Parathyroid adenoma (tissue), 2 donors: ENCODE results near the gene PEPD.

Experiments
- H2AFZ ChIP-seq: fragments of 300-600 bp; sonication (generic); one replicate; pipeline ENCODE4 v1.7.0; 2017; ENCODE audit warnings: antibody characterized with exemption, mild to moderate bottlenecking
- H3K27ac ChIP-seq: fragments of 300-600 bp; sonication (generic); one replicate; pipeline ENCODE4 v1.7.0; 2017
- H3K27me3 ChIP-seq: fragments of 300-600 bp; sonication (generic); one replicate; pipeline ENCODE4 v1.7.0; 2017; ENCODE audit warnings: low read length; ENCODE audit not compliant: control insufficient read depth, insufficient read depth
- H3K36me3 ChIP-seq: fragments of 300-600 bp; sonication (generic); one replicate; pipeline ENCODE4 v1.7.0; 2017; ENCODE audit warnings: low read length; ENCODE audit not compliant: control insufficient read depth, insufficient read depth
- H3K4me1 ChIP-seq: fragments of 300-600 bp; sonication (generic); one replicate; pipeline ENCODE4 v1.7.0; 2017; ENCODE audit warnings: control low read depth
- H3K4me2 ChIP-seq: fragments of 300-600 bp; sonication (generic); one replicate; pipeline ENCODE4 v1.7.0; 2017; ENCODE audit warnings: low read length
- H3K4me3 ChIP-seq: fragments of 300-600 bp; sonication (generic); one replicate; pipeline ENCODE4 v1.7.0; 2017; ENCODE audit warnings: low read depth, low read length
- H3K79me2 ChIP-seq: fragments of 300-600 bp; sonication (generic); one replicate; pipeline ENCODE4 v1.7.0; 2017; ENCODE audit warnings: control low read depth
- H3K9ac ChIP-seq: fragments of 300-600 bp; sonication (generic); one replicate; pipeline ENCODE4 v1.7.0; 2017; ENCODE audit warnings: mild to moderate bottlenecking
- H3K9me3 ChIP-seq: fragments of 300-600 bp; sonication (generic); one replicate; pipeline ENCODE4 v1.7.0; 2017; ENCODE audit warnings: low read length; ENCODE audit not compliant: control insufficient read depth
- CTCF ChIP-seq: fragments of 300-600 bp; sonication (generic); IDR thresholded peaks from one replicate; pipeline ENCODE4 v1.7.0; 2017; ENCODE audit warnings: antibody characterized with exemption, mild to moderate bottlenecking
- donor health status: primary hyperparathyroidism.

The PEPD gene

GRCh38 chr19:33359581-33359980 is 162.0 kb downstream of the PEPD start:
- Histone ChIP-seq H3K27me3 (no peaks in the 10 kb centered on the region), H3K4me3 (no peak overlapping the region), H3K27ac (no peak overlapping the region), H3K36me3 (no peaks in the 10 kb centered on the region), H2AFZ (no peak overlapping the region), H3K4me1 (no peaks in the 10 kb centered on the region), H3K9me3 (no peaks in the 10 kb centered on the region), H3K79me2 (no peaks in the 10 kb centered on the region), H3K9ac (no peak overlapping the region), H3K4me2 (no peak overlapping the region)
- TF ChIP-seq CTCF: no peak

DNA sequence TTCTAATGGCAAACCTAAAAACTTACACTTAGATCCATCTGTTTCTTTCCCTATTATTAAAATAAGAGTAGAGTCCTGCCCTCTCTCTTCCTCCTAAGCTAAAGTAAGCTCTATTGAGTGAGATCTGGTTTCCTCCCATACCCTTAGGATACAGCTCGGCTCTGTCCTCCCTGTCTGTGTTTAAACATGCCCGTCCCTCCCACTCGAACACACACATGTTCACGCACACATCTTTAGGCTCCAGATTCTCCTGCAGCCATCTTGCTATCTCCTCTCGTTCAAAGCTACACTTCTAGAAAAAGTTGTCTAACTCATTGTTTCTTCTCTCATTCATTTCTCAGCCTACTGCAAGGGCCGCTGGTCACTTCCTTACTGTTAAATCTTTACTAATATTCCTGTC is 163.2 kb downstream of the PEPD start:
- Histone ChIP-seq H3K27ac (no peak overlapping the region), H3K9me3 (no peaks in the 10 kb centered on the region), H3K4me3 (no peak overlapping the region), H3K36me3 (no peaks in the 10 kb centered on the region), H2AFZ (no peak overlapping the region), H3K27me3 (no peaks in the 10 kb centered on the region), H3K4me1 (no peaks in the 10 kb centered on the region), H3K4me2 (no peak overlapping the region), H3K9ac (no peak overlapping the region), H3K79me2 (no peaks in the 10 kb centered on the region)
- no peak for TF ChIP-seq CTCF

GRCh38 chr19:33357556-33357955 is 164.0 kb downstream of the PEPD start:
- Histone ChIP-seq H3K4me3 (no peak overlapping the region), H3K27ac (no peak overlapping the region), H3K9me3 (no peaks in the 10 kb centered on the region), H3K36me3 (no peaks in the 10 kb centered on the region), H3K9ac (no peak overlapping the region), H3K4me2 (no peak overlapping the region), H3K4me1 (no peaks in the 10 kb centered on the region), H3K27me3 (no peaks in the 10 kb centered on the region), H3K79me2 (no peaks in the 10 kb centered on the region), H2AFZ (no peak overlapping the region)
- TF ChIP-seq CTCF: no peak

DNA sequence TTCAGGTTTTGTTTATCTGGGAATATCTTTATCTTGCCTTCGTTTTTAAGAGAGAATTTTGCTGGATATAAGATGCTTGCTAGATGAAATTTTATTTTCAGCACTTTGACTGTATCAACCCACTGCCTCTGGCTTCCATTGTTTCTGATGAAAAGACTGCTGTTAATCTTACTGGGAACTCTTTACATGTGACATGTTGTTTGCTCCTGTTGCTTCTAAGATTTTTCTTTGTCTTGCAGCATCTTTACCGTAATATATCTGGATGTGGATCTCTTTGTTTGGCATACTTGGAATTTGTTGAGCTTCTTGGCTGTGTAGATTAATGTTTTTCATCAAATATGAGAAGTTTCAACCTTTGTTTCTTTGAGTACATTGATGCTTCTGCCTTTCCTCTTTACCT is 166.1 kb downstream of the PEPD start:
- no peak overlapping the region for H3K4me3 ChIP-seq
- no peaks in the 10 kb centered on the region for H3K4me1 ChIP-seq

More for the DNA sequence above, 166.1 kb downstream of the PEPD start:
- no peaks in the 10 kb centered on the region for H3K9me3 ChIP-seq
- TF ChIP-seq CTCF: no peak
- no peaks in the 10 kb centered on the region for H3K79me2 ChIP-seq
- H3K36me3 ChIP-seq: no peaks in the 10 kb centered on the region
- no peak overlapping the region for H3K9ac ChIP-seq
- no peak overlapping the region for H3K4me2 ChIP-seq
- H2AFZ ChIP-seq: no peak overlapping the region
- no peaks in the 10 kb centered on the region for H3K27me3 ChIP-seq
- H3K27ac ChIP-seq: no peak overlapping the region
